Thyroid gland (tissue), 4 donors: ENCODE measurements around the gene GPS1. TPM values are rescaled to one million over a fixed set of nuclear protein-coding genes. Genes with fewer than 3 reads are reported as not detected.

Source experiments
- DNase-seq, 2 donors: peaks; one replicate each; pipeline ENCODE4 v3.0.0-alpha.2; 2019
- H3K27ac ChIP-seq, 3 donors: fragments of 200-600 bp; sonication (generic); 1 replicate in 2 of 3; 2 replicates in 1 of 3; pipeline ENCODE4 v1.5.1; 2016 to 2019; ENCODE audit warnings: mild to moderate bottlenecking in 1 of 3, moderate library complexity in 1 of 3
- H3K27me3 ChIP-seq: fragments of 200-600 bp; sonication (generic); one replicate; pipeline ENCODE4 v1.5.1; 2019
- H3K36me3 ChIP-seq, 2 donors: fragments of 200-600 bp; sonication (generic); one replicate each; pipeline ENCODE4 v1.5.1; 2016 to 2019
- H3K4me1 ChIP-seq, 2 donors: fragments of 200-600 bp; sonication (generic); one replicate each; pipeline ENCODE4 v1.5.1; 2017 to 2019
- H3K4me3 ChIP-seq, 3 donors: fragments of 200-600 bp; sonication (generic); replicated peaks in 1 of 3; 1 replicate in 2 of 3; 2 replicates in 1 of 3; pipeline ENCODE4 v1.5.1; 2016; ENCODE audit warnings: mild to moderate bottlenecking in 1 of 3
- H3K9me3 ChIP-seq: fragments of 200-600 bp; sonication (generic); one replicate; pipeline ENCODE4 v1.5.1; 2017
- POLR2A ChIP-seq, 2 donors: fragments of 450-650 bp; IDR thresholded peaks; one replicate each; pipeline ENCODE4 v1.6.1; 2017; ENCODE audit warnings: antibody characterized with exemption in 2 of 2, mild to moderate bottlenecking in 2 of 2, moderate library complexity in 1 of 2
- WGBS, 2 donors: methylation state at CpG; one replicate each; pipeline ENCODE4 v1.1.5; 2017; 5-methylcytosine and 5-hydroxymethylcytosine counted together
- intact Hi-C: fragments of 100-400 bp; cut with DNase I; formaldehyde crosslinking; loops from one replicate; pipeline ENCODE4 v1.15.1; 2023
- total RNA-seq, 4 donors: library from RNA; depleted of rRNA; stranded (reverse); fragments of >200 nt; gene quantifications; one replicate each; pipeline ENCODE4 v1.2.3, GENCODE V29; 2016
- TF ChIP-seq, protein P1 (sequence below), 6 experiments: fragments of 200-600 bp in 3 of 6; fragments of 450-650 bp in 3 of 6; sonication (generic) in 3 of 6; IDR thresholded peaks; one replicate each; pipeline ENCODE4 v1.5.1; 2016 to 2019; ENCODE audit warnings: antibody characterized with exemption in 6 of 6, mild to moderate bottlenecking in 2 of 6, inconsistent platforms in 1 of 6, moderate library complexity in 1 of 6

Gene GPS1
- 100 to 1,000 TPM in 2 of 4 donors, 10 to 100 TPM in 2; 80.1 to 164 (median 102) TPM for total RNA-seq

DNA sequence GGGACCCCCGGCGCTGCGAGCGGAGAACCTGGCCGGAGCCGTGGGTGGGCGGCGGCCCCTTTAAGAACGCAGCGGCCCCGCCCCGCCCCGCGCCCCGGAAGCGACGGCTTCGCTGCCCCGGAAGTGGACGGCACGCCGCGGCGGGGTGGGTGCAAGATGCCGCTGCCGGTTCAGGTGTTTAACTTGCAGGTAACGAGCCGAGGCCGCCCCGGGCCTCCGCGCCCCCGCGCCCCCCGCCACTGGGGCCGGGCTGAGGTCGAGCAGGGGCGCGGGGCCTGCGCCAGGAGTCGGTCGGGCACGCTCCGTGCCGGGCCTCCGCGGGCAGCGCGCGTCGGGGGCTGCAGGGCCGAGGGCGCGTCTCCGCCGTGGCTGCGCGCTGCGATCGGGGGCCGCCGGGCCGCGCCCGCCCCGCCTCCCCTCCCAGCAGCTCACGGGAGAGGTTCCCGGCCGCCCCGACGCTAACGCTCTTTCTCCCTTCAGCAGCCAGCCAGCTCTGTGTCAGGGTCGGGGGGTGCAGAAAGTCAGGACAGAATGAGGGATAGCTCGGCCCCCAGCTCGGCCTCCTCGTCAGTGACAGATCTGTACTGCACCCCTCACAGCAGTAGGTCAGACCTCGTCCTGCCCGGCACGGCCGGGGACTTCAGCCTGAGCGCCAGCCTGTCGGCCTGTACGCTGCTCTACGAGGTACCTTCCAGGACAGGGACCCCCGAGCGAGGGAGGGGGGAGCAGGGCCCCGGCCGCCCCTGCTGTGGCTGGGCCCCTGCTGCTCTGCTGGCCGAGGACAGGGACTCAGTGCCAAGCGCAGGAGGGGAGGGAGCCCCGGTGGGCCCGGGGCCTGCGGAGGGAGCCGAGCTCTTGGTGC, at the start of gene GPS1, which contains the start of gene RFNG:
TSS of gene GPS1 (plus strand) at position 123 of the 862 bp plus-strand sequence. CDS start at position 157, 34 bp downstream.
TSS of gene RFNG (minus strand) at position 36 of the 862 bp plus-strand sequence. CDS start 45 bp downstream, outside the sequence.
- Histone ChIP-seq H3K36me3 (peaks cover 34% of the 10 kb centered on the region in 2 donors), H3K4me3 (peak within 1 kb of the TSS; percentile 50 to 85 (median 64)), H3K27me3 (no peaks in the 10 kb centered on the region), H3K4me1 (peaks cover 18 to 19% of the 10 kb centered on the region in 2 donors), H3K27ac (peak within 1 kb of the TSS in 1 of 3 donors; percentile 18), H3K9me3 (no peaks in the 10 kb centered on the region)
- peak; percentile 78 to 80 for DNase-seq
- intact Hi-C loops = no loop called here
- TF ChIP-seq POLR2A (IDR thresholded peaks at IDR 0.05) = peak in 1 of 2 donors; percentile 63
- TF ChIP-seq, protein P1, sequence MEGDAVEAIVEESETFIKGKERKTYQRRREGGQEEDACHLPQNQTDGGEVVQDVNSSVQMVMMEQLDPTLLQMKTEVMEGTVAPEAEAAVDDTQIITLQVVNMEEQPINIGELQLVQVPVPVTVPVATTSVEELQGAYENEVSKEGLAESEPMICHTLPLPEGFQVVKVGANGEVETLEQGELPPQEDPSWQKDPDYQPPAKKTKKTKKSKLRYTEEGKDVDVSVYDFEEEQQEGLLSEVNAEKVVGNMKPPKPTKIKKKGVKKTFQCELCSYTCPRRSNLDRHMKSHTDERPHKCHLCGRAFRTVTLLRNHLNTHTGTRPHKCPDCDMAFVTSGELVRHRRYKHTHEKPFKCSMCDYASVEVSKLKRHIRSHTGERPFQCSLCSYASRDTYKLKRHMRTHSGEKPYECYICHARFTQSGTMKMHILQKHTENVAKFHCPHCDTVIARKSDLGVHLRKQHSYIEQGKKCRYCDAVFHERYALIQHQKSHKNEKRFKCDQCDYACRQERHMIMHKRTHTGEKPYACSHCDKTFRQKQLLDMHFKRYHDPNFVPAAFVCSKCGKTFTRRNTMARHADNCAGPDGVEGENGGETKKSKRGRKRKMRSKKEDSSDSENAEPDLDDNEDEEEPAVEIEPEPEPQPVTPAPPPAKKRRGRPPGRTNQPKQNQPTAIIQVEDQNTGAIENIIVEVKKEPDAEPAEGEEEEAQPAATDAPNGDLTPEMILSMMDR (IDR thresholded peaks at IDR 0.05) = no peak
- 0 to 3% methylated on average over 7 to 11 of the region's 94 CpGs for WGBS, 2 donors

DNA sequence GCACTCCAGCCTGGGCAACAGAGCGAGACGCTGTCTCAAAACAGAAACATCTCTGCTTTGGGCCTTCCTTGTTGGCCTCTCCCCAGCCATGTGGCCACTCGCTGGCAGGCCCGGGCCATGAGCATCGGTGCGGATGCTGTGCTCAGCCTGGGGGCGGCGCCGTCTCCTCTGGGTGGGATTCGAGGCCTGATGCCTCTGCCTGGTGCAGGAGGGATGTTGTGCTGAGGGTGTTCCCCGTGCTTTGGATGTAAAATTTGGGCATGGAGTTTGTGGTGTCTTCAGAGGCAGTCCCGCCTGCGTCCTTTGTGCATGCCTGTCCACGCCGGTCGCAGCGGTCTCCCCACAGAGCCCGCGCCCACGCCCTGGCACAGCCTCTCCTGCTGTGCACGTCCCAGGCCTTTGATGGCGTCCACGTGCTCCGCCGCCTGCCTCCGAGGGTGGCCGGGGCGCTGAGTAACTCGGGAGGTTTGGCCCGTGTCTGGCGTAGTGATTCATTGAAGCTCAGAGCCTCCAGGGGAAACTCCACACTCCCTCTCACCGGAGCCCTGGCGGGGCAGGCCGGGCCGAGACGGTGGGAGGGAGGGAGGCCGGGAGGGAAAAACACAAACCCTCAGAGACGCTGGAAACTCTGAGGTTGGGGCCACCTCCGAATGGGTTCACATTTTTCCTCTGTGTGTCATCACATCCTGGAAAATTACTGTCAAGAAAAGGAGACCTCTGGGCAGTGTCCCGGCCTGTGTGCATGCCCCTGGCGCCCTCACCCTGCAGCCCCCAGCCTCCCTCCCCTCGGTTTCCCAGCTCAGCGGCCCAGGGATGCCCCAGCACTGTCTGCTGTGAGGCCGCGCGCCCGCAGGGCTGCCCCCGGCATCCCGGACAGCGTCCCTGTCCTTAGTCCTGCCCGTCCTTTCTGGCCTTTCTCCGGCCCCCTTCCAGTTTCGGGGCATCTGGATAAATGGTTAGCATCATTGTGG, 48.0 kb upstream of the GPS1 start:
- Histone ChIP-seq H3K4me3 (no peak overlapping the region), H3K27ac (no peak overlapping the region), H3K9me3 (no peaks in the 10 kb centered on the region), H3K4me1 (peaks cover 10 to 25% of the 10 kb centered on the region in 2 donors), H3K36me3 (no peaks in the 10 kb centered on the region), H3K27me3 (no peaks in the 10 kb centered on the region)
- intact Hi-C loops = no loop called here
- 73 to 81% methylated on average over 40 to 49 of the region's 53 CpGs for WGBS, 2 donors
- DNase-seq = no peak
- no peak for TF ChIP-seq POLR2A (IDR thresholded peaks at IDR 0.05)
- TF ChIP-seq, protein P1 (IDR thresholded peaks at IDR 0.05) = no peak

DNA sequence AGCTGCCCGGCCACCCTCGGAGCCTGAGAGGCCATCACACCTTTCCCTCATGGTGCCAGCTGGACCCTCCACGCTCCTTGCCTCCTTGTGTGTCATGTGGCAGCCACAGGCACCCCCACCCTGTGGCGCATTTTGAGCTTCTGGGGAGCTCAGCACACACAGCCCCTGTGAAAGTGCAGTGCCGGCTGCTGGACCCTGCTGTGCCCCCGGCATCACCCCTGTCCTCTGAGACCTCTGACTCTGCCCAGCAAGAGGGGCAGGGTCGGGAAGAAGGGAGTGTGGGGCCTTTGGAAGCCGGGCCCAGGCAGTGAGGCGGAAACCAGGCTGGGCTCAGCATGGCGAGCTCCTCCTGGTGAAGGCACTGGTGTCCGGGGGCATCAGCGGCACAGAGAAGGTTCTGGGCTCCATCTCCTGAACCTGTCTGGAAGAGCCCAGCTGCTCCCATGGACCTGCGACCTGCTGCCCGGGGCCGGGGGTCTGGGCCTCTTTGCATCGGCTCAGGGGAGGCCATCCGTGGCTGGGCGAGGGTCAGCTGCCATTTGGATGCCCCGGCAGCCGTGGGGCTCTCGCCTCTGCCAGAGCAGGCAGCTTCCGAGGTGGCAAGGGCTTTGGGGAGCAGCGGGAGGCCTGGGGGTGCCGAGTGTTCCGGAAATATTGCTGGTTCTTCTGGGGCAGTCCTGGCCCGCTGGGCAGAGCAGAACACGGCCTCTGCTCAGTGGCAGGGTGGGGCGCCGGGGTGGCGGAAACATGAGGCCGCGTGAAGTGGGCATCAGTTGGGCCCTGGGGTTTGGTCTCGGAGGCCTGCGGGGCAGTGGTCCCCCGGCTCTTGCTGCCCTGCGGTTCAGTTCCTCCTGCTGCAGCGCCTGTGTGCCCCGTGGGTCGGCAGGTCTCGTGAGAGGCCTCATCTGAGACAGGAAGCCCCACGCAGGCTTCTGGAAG, 46.9 kb upstream of the GPS1 start:
- Histone ChIP-seq H3K4me3 (no peak overlapping the region), H3K27ac (no peak overlapping the region)

More for the DNA sequence above, 46.9 kb upstream of the GPS1 start:
- WGBS, 2 donors = 87 to 95% methylated on average over 14 to 32 of the region's 41 CpGs
- peaks cover under 1 to 15% of the 10 kb centered on the region in 2 donors for H3K4me1 ChIP-seq
- no peaks in the 10 kb centered on the region for H3K27me3 ChIP-seq
- DNase-seq = no peak
- no peaks in the 10 kb centered on the region for H3K9me3 ChIP-seq
- H3K36me3 ChIP-seq = no peaks in the 10 kb centered on the region
- TF ChIP-seq, protein P1 (IDR thresholded peaks at IDR 0.05) = no peak
- TF ChIP-seq POLR2A (IDR thresholded peaks at IDR 0.05) = no peak
- intact Hi-C loops = no loop called here
